Nephron (organoid): ENCODE measurements around the gene TRAPPC2L.

ENCODE experiments used
- H3K27ac Mint-ChIP-seq, 3 experiments: 2 replicates each; pipeline ENCODE4 v1.8.0; 2020; ENCODE audit warnings: mixed read lengths in 3 of 3, mild to moderate bottlenecking in 2 of 3, moderate library complexity in 1 of 3
- H3K27me3 Mint-ChIP-seq: 2 replicates; pipeline ENCODE4 v1.8.0; 2021; ENCODE audit warnings: low read depth, mild to moderate bottlenecking, moderate library complexity, mixed read lengths
- H3K36me3 Mint-ChIP-seq: 2 replicates; pipeline ENCODE4 v1.8.0; 2020; ENCODE audit warnings: low read depth, mixed read lengths
- H3K4me1 Mint-ChIP-seq: 2 replicates; pipeline ENCODE4 v1.8.0; 2020; ENCODE audit warnings: mixed read lengths
- H3K4me3 Mint-ChIP-seq, 3 experiments: 2 replicates each; pipeline ENCODE4 v1.8.0; 2020; ENCODE audit warnings: mild to moderate bottlenecking in 3 of 3, mixed read lengths in 3 of 3, moderate library complexity in 2 of 3
- H3K9me3 Mint-ChIP-seq: 2 replicates; pipeline ENCODE4 v1.8.0; 2020; ENCODE audit warnings: mixed read lengths
- TF ChIP-seq, protein P1 (sequence below), 3 experiments: fragments of 200-600 bp; sonication (generic); IDR thresholded peaks; one replicate each; pipeline ENCODE4 v1.5.0; 2021; ENCODE audit warnings: antibody characterized with exemption in 3 of 3; ENCODE audit not compliant: unreplicated experiment in 3 of 3

The TRAPPC2L gene

DNA sequence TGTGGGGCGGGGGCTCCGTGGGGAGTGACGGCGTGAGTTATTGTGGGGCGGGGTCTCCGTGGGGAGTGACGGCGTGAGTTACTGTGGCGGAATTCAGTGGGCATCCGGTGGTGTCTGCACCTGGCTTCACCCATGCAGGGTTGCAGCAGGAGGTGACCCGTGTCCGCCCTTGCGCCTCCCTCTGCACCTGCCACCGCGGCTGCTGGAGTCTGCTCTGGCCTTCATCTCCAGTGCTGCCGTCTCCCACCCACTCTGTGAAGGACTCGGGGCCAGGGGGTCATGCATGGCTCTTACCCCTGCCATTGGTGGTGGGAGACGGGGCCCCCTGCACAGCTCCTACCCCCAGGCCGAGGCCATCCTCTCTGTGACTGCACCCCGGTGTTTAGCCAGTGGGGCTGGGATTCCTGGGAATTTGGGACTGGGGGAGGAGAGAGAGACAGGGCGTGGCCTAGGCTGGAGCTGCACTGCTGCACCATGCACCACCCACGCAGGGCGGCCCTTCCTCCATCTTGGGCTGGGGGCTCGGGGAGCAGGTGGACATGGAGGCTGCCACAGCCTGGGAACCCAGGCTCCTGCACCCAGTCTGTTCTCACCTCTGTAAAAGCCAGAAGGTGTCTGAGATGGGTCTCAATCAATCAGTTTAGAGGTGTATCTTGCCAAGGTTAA, 10.8 kb downstream of the TRAPPC2L start:
- Mint-ChIP-seq H3K9me3 (no peaks in the 10 kb centered on the region), H3K4me3 (no peak overlapping the region), H3K4me1 (peaks cover 7% of the 10 kb centered on the region), H3K36me3 (no peaks in the 10 kb centered on the region), H3K27me3 (peaks cover 26% of the 10 kb centered on the region), H3K27ac (no peak overlapping the region)
- TF ChIP-seq, protein P1, sequence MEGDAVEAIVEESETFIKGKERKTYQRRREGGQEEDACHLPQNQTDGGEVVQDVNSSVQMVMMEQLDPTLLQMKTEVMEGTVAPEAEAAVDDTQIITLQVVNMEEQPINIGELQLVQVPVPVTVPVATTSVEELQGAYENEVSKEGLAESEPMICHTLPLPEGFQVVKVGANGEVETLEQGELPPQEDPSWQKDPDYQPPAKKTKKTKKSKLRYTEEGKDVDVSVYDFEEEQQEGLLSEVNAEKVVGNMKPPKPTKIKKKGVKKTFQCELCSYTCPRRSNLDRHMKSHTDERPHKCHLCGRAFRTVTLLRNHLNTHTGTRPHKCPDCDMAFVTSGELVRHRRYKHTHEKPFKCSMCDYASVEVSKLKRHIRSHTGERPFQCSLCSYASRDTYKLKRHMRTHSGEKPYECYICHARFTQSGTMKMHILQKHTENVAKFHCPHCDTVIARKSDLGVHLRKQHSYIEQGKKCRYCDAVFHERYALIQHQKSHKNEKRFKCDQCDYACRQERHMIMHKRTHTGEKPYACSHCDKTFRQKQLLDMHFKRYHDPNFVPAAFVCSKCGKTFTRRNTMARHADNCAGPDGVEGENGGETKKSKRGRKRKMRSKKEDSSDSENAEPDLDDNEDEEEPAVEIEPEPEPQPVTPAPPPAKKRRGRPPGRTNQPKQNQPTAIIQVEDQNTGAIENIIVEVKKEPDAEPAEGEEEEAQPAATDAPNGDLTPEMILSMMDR (IDR thresholded peaks at IDR 0.05; ENCODE audit: unreplicated experiment in 3 of 3): no peak

- no peaks in the 10 kb centered on the region for H3K9me3 Mint-ChIP-seq
- no peak overlapping the region for H3K27ac Mint-ChIP-seq
- TF ChIP-seq, protein P1 (IDR thresholded peaks at IDR 0.05; ENCODE audit: unreplicated experiment in 3 of 3): no peak
- no peaks in the 10 kb centered on the region for H3K36me3 Mint-ChIP-seq
- H3K4me3 Mint-ChIP-seq: no peak overlapping the region
- H3K4me1 Mint-ChIP-seq: peaks cover 7% of the 10 kb centered on the region
- peaks cover 26% of the 10 kb centered on the region for H3K27me3 Mint-ChIP-seq
These were observed 12.2 kb downstream of the TRAPPC2L start for GRCh38 chr16:88868974-88869672.

GRCh38 chr16:88869673-88869980, 12.7 kb downstream of the TRAPPC2L start:
- Mint-ChIP-seq H3K4me3 (no peak overlapping the region), H3K4me1 (peaks cover 7% of the 10 kb centered on the region), H3K27ac (no peak overlapping the region), H3K9me3 (no peaks in the 10 kb centered on the region), H3K36me3 (no peaks in the 10 kb centered on the region), H3K27me3 (peaks cover 26% of the 10 kb centered on the region)
- TF ChIP-seq, protein P1 (IDR thresholded peaks at IDR 0.05; ENCODE audit: unreplicated experiment in 3 of 3): no peak

GRCh38 chr16:88870608-88871348, 13.9 kb downstream of the TRAPPC2L start:
- TF ChIP-seq, protein P1 (IDR thresholded peaks at IDR 0.05; ENCODE audit: unreplicated experiment in 3 of 3): no peak
- Mint-ChIP-seq H3K9me3 (no peaks in the 10 kb centered on the region), H3K36me3 (no peaks in the 10 kb centered on the region), H3K4me1 (peaks cover 10% of the 10 kb centered on the region), H3K27ac (no peak overlapping the region), H3K4me3 (no peak overlapping the region), H3K27me3 (peaks cover 26% of the 10 kb centered on the region)

GRCh38 chr16:88871349-88871702, 14.4 kb downstream of the TRAPPC2L start:
- no peak overlapping the region for H3K27ac Mint-ChIP-seq
- no peaks in the 10 kb centered on the region for H3K9me3 Mint-ChIP-seq
- TF ChIP-seq, protein P1 (IDR thresholded peaks at IDR 0.05; ENCODE audit: unreplicated experiment in 3 of 3): no peak
- H3K4me3 Mint-ChIP-seq: no peak overlapping the region
- peaks cover 14% of the 10 kb centered on the region for H3K4me1 Mint-ChIP-seq
- H3K36me3 Mint-ChIP-seq: no peaks in the 10 kb centered on the region
- H3K27me3 Mint-ChIP-seq: peaks cover 26% of the 10 kb centered on the region
